Right ventricle myocardium inferior (tissue), 1 donor: Measurements from ENCODE around the gene KDELR1. TPM values are rescaled to one million over a fixed set of nuclear protein-coding genes. Genes with fewer than 3 reads are reported as not detected.
"Not testable (repeated sequence)": the region's sequence is repeated elsewhere in the genome, so short reads cannot be mapped to it uniquely, and the experiment has no call there.

Source experiments
- ATAC-seq: fragments of 200-7000 bp; cut with Tn5 transposase; one replicate; pipeline ENCODE4 v1.9.1; 2020; ENCODE audit warnings: mild to moderate bottlenecking, moderate library complexity
- DNase-seq: peaks from one replicate; pipeline ENCODE4 v3.0.0; 2021; ENCODE audit errors: missing footprints
- intact Hi-C: fragments of 100-400 bp; cut with DNase I; formaldehyde crosslinking; loops from one replicate; pipeline ENCODE4 v1.11.0; 2022
- total RNA-seq: library from RNA; stranded (reverse); fragmentation: NEBNext Ultra II Directional; extraction: Animal tissue kit (Norgen Biotek cat#: 25700); gene quantifications from one replicate; pipeline ENCODE4 v1.2.1, GENCODE V29; 2021
- donor health status: DM: no; HTN: yes; CAD: no; lungs with severe emphysema.

The KDELR1 gene
- total RNA-seq, 1 donor from 2014 or later: 73.5 TPM

- no peak for ATAC-seq
- intact Hi-C loops: no loop called here
- no peak for DNase-seq
Observed at GRCh38 chr19:48381178-48381950, 10.0 kb downstream of the KDELR1 start.

- DNase-seq (no peak), ATAC-seq (no peak)
Observed at GRCh38 chr19:48379058-48379457, 12.3 kb downstream of the KDELR1 start.

GRCh38 chr19:48378194-48378570 lies 13.2 kb downstream of the KDELR1 start:
- DNase-seq (no peak), ATAC-seq (no peak)
- intact Hi-C loops: no loop called here

More at GRCh38 chr19:48379058-48379457, 12.3 kb downstream of the KDELR1 start:
- intact Hi-C loops: no loop called here

GRCh38 chr19:48373567-48373966 lies 17.8 kb downstream of the KDELR1 start:
- ATAC-seq (no peak), DNase-seq (no peak)
- intact Hi-C loops: no loop called here

- no peak for DNase-seq
- intact Hi-C loops: no loop called here
- ATAC-seq: no peak
Observed at GRCh38 chr19:48372904-48373303, 18.4 kb downstream of the KDELR1 start.

- DNase-seq, intact Hi-C loops, ATAC-seq: not testable (repeated sequence)
Observed at GRCh38 chr19:48371771-48372170, 19.6 kb downstream of the KDELR1 start.

- no peak for ATAC-seq
- intact Hi-C loops: no loop called here
- no peak for DNase-seq
Observed at GRCh38 chr19:48371367-48371766, 20.0 kb downstream of the KDELR1 start.

- DNase-seq: no peak
- intact Hi-C loops: no loop called here
- no peak for ATAC-seq
Observed at GRCh38 chr19:48370955-48371354, 20.4 kb downstream of the KDELR1 start.

GRCh38 chr19:48368936-48369335 lies 22.4 kb downstream of the KDELR1 start:
- ATAC-seq (no peak), DNase-seq (no peak)
- intact Hi-C loops: no loop called here

GRCh38 chr19:48367855-48368254 lies 23.5 kb downstream of the KDELR1 start:
- DNase-seq (no peak), ATAC-seq (no peak)
- intact Hi-C loops: no loop called here

GRCh38 chr19:48365602-48366001 lies 25.7 kb downstream of the KDELR1 start:
- intact Hi-C loops: no loop called here
- ATAC-seq: no peak
- DNase-seq: no peak

- intact Hi-C loops: loop anchor here (5.0 kb wide), 1 partner anchor 37 kb away; the partner anchor contains the start of gene EMP3
- no peak for DNase-seq
- no peak for ATAC-seq
Observed at GRCh38 chr19:48364598-48365348, 26.6 kb downstream of the KDELR1 start.

GRCh38 chr19:48363810-48364597 lies 27.3 kb downstream of the KDELR1 start, which contains the start of the genes SYNGR4 and TMEM143:
SYNGR4 (plus strand) TSS chr19:48364367; CDS start chr19:48365843, 1,476 bp downstream.
TMEM143 (minus strand) TSS chr19:48363940; CDS start chr19:48363920, 20 bp downstream.
- ATAC-seq (peak; percentile 96), DNase-seq (peak; percentile 99)
- intact Hi-C loops: loop anchor here (5.0 kb wide), 1 partner anchor 37 kb away; the partner anchor contains the start of gene EMP3

- no peak for DNase-seq
- intact Hi-C loops: loop anchor here (5.0 kb wide), 1 partner anchor 36 kb away; the partner anchor contains the start of gene EMP3
- ATAC-seq: peak; percentile 6
Observed at GRCh38 chr19:48363500-48363809, 27.9 kb downstream of the KDELR1 start.

- ATAC-seq: peak; percentile 90
- intact Hi-C loops: loop anchor here (5.0 kb wide), 1 partner anchor 36 kb away; the partner anchor contains the start of gene EMP3
Observed at GRCh38 chr19:48362716-48363499, 28.4 kb downstream of the KDELR1 start.

GRCh38 chr19:48361912-48362311 lies 29.4 kb downstream of the KDELR1 start:
- intact Hi-C loops: loop anchor here (5.0 kb wide), 1 partner anchor 35 kb away; the partner anchor contains the start of gene EMP3
- ATAC-seq: no peak
- no peak for DNase-seq

More at GRCh38 chr19:48362716-48363499, 28.4 kb downstream of the KDELR1 start:
- peak; percentile 98 for DNase-seq

GRCh38 chr19:48359123-48359522 lies 32.2 kb downstream of the KDELR1 start:
- DNase-seq: no peak
- ATAC-seq: no peak
- intact Hi-C loops: no loop called here

- ATAC-seq: no peak
- intact Hi-C loops: no loop called here
- no peak for DNase-seq
Observed at GRCh38 chr19:48355365-48355954, 35.9 kb downstream of the KDELR1 start.
